ENCODE data around the gene RNF7. TPM values are rescaled to one million over a fixed set of nuclear protein-coding genes. Genes with fewer than 3 reads are reported as not detected.

The RNF7 gene
- total RNA-seq, 1 donor from 2014 or later = 109 TPM

DNA sequence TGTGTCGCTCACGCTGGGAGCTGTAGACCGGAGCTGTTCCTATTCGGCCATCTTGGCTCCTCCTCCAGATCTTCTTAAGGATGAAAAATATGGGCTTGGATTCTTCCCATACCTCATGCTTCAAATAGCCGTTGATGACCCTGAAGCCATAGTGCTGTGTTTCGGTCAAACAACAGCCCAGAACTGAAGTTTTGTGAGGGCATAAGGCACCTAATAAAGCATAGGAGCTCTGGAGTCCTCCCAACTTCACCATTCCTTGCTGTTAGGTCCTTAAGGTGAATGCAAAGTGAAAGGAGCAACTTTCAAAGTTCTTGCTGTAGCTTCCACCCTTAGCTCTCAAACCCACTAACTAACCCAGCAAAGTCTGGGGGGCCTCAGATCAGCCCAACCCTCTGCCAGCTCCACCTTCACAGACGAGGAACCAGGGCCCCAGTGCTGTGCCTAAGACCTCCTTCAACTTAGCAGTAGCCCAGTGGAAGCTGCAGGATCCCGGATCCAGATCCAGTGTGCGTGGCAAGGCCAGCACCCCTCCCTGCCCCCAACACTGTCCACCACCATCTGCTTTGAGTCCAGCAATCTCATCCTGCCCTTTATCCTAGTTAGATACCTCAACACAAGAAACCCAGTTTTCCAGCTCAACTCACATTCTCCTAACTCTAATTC lies 25.1 kb downstream of the RNF7 start, which contains the start of gene GRK7:
Gene GRK7, plus strand, starts transcription at position 321 of the 663 bp plus-strand sequence. CDS start 14,877 bp downstream, outside the sequence.
- no peak for TF ChIP-seq CTCF (IDR thresholded peaks at IDR 0.05; ENCODE audit: unreplicated experiment)
- no peaks in the 10 kb centered on the region for H3K9me3 Mint-ChIP-seq (ENCODE audit: low read depth)
- no peak within 1 kb of the TSS for H3K27ac Mint-ChIP-seq
- no peak within 1 kb of the TSS for H3K4me3 Mint-ChIP-seq (ENCODE audit: low read depth)
- H3K4me1 Mint-ChIP-seq (ENCODE audit: low read depth) = no peaks in the 10 kb centered on the region
- no peaks in the 10 kb centered on the region for H3K36me3 Mint-ChIP-seq (ENCODE audit: insufficient read depth)
- no peaks in the 10 kb centered on the region for H3K27me3 Mint-ChIP-seq
- DNase-seq (ENCODE audit: low spot score, unreplicated experiment) = no peak

DNA sequence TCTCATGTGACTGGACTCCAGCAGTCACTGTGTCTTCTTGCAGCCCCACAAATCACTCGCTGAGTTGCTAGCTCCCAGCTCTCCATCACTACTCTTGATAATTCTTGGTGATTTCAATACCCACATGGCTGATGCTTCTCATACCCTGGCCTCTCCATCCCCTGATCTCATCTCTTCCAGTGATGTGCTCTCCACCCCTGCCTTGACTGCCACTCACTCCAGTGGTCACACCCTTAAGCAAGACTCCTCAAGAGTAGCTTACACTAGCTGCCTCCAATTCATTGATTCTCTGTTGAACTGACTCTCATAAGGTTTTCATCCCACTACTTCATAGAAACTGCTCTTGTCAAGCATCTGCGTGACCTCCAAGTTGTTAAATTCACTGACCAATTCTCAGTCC lies 25.9 kb downstream of the RNF7 start:
- H3K36me3 Mint-ChIP-seq (ENCODE audit: insufficient read depth) = no peaks in the 10 kb centered on the region
- TF ChIP-seq CTCF (IDR thresholded peaks at IDR 0.05; ENCODE audit: unreplicated experiment) = no peak
- no peaks in the 10 kb centered on the region for H3K4me1 Mint-ChIP-seq (ENCODE audit: low read depth)
- no peaks in the 10 kb centered on the region for H3K9me3 Mint-ChIP-seq (ENCODE audit: low read depth)
- no peak overlapping the region for H3K27ac Mint-ChIP-seq
- H3K27me3 Mint-ChIP-seq = peaks cover 7% of the 10 kb centered on the region
- no peak overlapping the region for H3K4me3 Mint-ChIP-seq (ENCODE audit: low read depth)
- no peak for DNase-seq (ENCODE audit: low spot score, unreplicated experiment)

- H3K4me1 Mint-ChIP-seq (ENCODE audit: low read depth) = no peaks in the 10 kb centered on the region
- no peaks in the 10 kb centered on the region for H3K9me3 Mint-ChIP-seq (ENCODE audit: low read depth)
- no peak overlapping the region for H3K27ac Mint-ChIP-seq
- H3K36me3 Mint-ChIP-seq (ENCODE audit: insufficient read depth) = no peaks in the 10 kb centered on the region
- no peak overlapping the region for H3K4me3 Mint-ChIP-seq (ENCODE audit: low read depth)
- TF ChIP-seq CTCF (IDR thresholded peaks at IDR 0.05; ENCODE audit: unreplicated experiment) = no peak
- DNase-seq (ENCODE audit: low spot score, unreplicated experiment) = no peak
- peaks cover 10% of the 10 kb centered on the region for H3K27me3 Mint-ChIP-seq
These were observed 26.4 kb downstream of the RNF7 start for GRCh38 chr3:141764465-141764864.

GRCh38 chr3:141764986-141765385 lies 26.9 kb downstream of the RNF7 start:
- Mint-ChIP-seq H3K36me3 (ENCODE audit: insufficient read depth) (no peaks in the 10 kb centered on the region), H3K4me1 (ENCODE audit: low read depth) (no peaks in the 10 kb centered on the region)
- TF ChIP-seq CTCF (IDR thresholded peaks at IDR 0.05; ENCODE audit: unreplicated experiment) = no peak

GRCh38 chr3:141767066-141767465 lies 29.0 kb downstream of the RNF7 start:
- no peak for TF ChIP-seq CTCF (IDR thresholded peaks at IDR 0.05; ENCODE audit: unreplicated experiment)
- Mint-ChIP-seq H3K9me3 (ENCODE audit: low read depth) (no peaks in the 10 kb centered on the region), H3K27ac (no peak overlapping the region), H3K4me1 (ENCODE audit: low read depth) (no peaks in the 10 kb centered on the region), H3K36me3 (ENCODE audit: insufficient read depth) (no peaks in the 10 kb centered on the region), H3K4me3 (ENCODE audit: low read depth) (no peak overlapping the region), H3K27me3 (peaks cover 16% of the 10 kb centered on the region)
- DNase-seq (ENCODE audit: low spot score, unreplicated experiment) = no peak

More at GRCh38 chr3:141764986-141765385, 26.9 kb downstream of the RNF7 start:
- no peak overlapping the region for H3K4me3 Mint-ChIP-seq (ENCODE audit: low read depth)
- no peak overlapping the region for H3K27ac Mint-ChIP-seq
- no peaks in the 10 kb centered on the region for H3K9me3 Mint-ChIP-seq (ENCODE audit: low read depth)
- H3K27me3 Mint-ChIP-seq = peaks cover 15% of the 10 kb centered on the region
- no peak for DNase-seq (ENCODE audit: low spot score, unreplicated experiment)

All from progenitor cell of endocrine pancreas (in vitro differentiated cells).